BLaER1 (cell line): ENCODE measurements around the gene GFRAL.
"Not testable (repeated sequence)": the region's sequence is repeated elsewhere in the genome, so short reads cannot be mapped to it uniquely, and the experiment has no call there.

ENCODE experiments used
- H3K27ac ChIP-seq: shearing (Covaris generic); formaldehyde crosslinking; 2 replicates; pipeline ENCODE4 v1.8.1; 2022
- H3K27me3 ChIP-seq: shearing (Covaris generic); formaldehyde crosslinking; 2 replicates; pipeline ENCODE4 v1.8.1; 2022
- H3K36me3 ChIP-seq: shearing (Covaris generic); formaldehyde crosslinking; 2 replicates; pipeline ENCODE4 v1.8.1; 2022
- H3K4me1 ChIP-seq: shearing (Covaris generic); formaldehyde crosslinking; 2 replicates; pipeline ENCODE4 v1.8.1; 2022
- H3K4me2 ChIP-seq: shearing (Covaris generic); formaldehyde crosslinking; 2 replicates; pipeline ENCODE4 v1.8.1; 2022
- H3K4me3 ChIP-seq: shearing (Covaris generic); formaldehyde crosslinking; 2 replicates; pipeline ENCODE4 v1.8.1; 2022
- H3K9ac ChIP-seq: shearing (Covaris generic); formaldehyde crosslinking; 2 replicates; pipeline ENCODE4 v1.8.1; 2022
- H3K9me3 ChIP-seq: shearing (Covaris generic); formaldehyde crosslinking; 2 replicates; pipeline ENCODE4 v1.8.1; 2022
- H4K20me1 ChIP-seq: shearing (Covaris generic); formaldehyde crosslinking; 2 replicates; pipeline ENCODE4 v1.8.1; 2022
- Cebpa-rat ChIP-seq: shearing (Covaris generic); IDR thresholded peaks from 2 replicates; pipeline ENCODE4 v1.8.1; 2022

Gene GFRAL, protein sequence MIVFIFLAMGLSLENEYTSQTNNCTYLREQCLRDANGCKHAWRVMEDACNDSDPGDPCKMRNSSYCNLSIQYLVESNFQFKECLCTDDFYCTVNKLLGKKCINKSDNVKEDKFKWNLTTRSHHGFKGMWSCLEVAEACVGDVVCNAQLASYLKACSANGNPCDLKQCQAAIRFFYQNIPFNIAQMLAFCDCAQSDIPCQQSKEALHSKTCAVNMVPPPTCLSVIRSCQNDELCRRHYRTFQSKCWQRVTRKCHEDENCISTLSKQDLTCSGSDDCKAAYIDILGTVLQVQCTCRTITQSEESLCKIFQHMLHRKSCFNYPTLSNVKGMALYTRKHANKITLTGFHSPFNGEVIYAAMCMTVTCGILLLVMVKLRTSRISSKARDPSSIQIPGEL

DNA sequence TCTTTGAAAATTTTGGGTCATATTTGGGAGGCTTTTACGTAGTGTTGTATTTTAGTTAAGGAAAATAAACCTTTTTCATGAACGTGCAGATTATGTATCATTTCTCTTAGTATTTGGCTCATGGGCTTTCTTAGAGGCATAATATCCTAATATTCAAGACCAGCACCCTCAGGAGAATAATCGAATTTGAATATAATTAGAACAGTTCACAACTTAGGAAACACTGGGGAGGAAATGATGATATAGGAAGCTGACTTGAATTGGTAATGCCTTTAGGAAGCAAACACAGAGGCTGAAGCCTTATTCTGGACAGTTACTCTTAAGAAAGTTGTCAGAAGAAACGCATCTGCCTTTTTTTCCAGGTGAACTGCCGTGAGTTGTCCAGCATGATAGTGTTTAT lies at the start of gene GFRAL:
Gene GFRAL (plus strand): TSS at position 301 of the 400 bp plus-strand sequence. CDS start 86 bp downstream, at position 387.
- H3K36me3 ChIP-seq, result no peaks in the 10 kb centered on the region
- H3K9ac ChIP-seq, result no peak within 1 kb of the TSS
- no peak for TF ChIP-seq Cebpa-rat
- no peaks in the 10 kb centered on the region for H3K9me3 ChIP-seq
- H3K4me1 ChIP-seq, result no peaks in the 10 kb centered on the region
- no peaks in the 10 kb centered on the region for H4K20me1 ChIP-seq
- no peak within 1 kb of the TSS for H3K4me2 ChIP-seq
- H3K4me3 ChIP-seq, result no peak within 1 kb of the TSS
- no peak within 1 kb of the TSS for H3K27ac ChIP-seq
- no peaks in the 10 kb centered on the region for H3K27me3 ChIP-seq

DNA sequence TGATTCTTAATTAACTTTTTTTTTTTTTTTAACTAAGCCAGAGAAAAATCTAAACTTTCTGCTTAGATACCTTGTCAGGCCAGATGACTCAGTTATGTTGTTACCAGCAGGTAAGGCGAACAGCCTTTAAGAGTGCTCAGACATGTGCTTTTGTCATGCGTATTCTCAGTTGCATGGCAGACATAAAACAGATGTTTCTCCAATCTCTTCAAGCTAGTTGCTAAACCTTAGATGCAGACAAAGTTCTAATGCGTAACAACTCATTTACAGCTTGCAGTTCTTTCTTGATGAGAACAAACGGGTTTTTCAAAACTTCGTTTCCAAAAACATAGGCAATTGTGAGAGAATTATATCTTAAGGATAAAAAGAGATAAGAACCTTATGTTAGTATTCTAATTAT lies 49.6 kb upstream of the GFRAL start:
- no peak overlapping the region for H3K4me2 ChIP-seq
- no peaks in the 10 kb centered on the region for H3K36me3 ChIP-seq
- H3K9me3 ChIP-seq, result no peaks in the 10 kb centered on the region
- H4K20me1 ChIP-seq, result no peaks in the 10 kb centered on the region
- H3K9ac ChIP-seq, result no peak overlapping the region
- H3K4me1 ChIP-seq, result no peaks in the 10 kb centered on the region
- H3K4me3 ChIP-seq, result no peak overlapping the region
- no peak for TF ChIP-seq Cebpa-rat
- H3K27me3 ChIP-seq, result no peaks in the 10 kb centered on the region
- no peak overlapping the region for H3K27ac ChIP-seq

GRCh38 chr6:55281215-55281614 lies 46.1 kb upstream of the GFRAL start:
- Histone ChIP-seq H3K27ac (no peak overlapping the region), H3K4me1 (no peaks in the 10 kb centered on the region), H3K36me3 (no peaks in the 10 kb centered on the region), H3K9me3 (no peaks in the 10 kb centered on the region), H3K4me2 (no peak overlapping the region), H3K27me3 (no peaks in the 10 kb centered on the region), H3K4me3 (no peak overlapping the region), H4K20me1 (no peaks in the 10 kb centered on the region), H3K9ac (no peak overlapping the region)
- TF ChIP-seq Cebpa-rat, result no peak

DNA sequence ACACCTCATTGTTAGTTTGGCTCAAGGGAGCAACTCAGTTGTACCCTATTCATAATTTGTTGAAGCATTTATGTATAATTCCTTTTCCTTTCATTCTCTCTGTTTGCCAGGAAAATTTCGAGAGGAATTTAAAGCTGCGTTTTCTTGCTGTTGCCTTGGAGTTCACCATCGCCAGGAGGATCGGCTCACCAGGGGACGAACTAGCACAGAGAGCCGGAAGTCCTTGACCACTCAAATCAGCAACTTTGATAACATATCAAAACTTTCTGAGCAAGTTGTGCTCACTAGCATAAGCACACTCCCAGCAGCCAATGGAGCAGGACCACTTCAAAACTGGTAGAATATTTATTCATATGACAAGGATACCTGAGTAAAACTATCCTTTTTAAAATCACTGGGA lies 45.2 kb upstream of the GFRAL start:
- H3K9me3 ChIP-seq, result no peaks in the 10 kb centered on the region
- no peak overlapping the region for H3K9ac ChIP-seq
- H3K36me3 ChIP-seq, result no peaks in the 10 kb centered on the region
- H3K4me1 ChIP-seq, result no peaks in the 10 kb centered on the region
- TF ChIP-seq Cebpa-rat, result no peak
- H3K27me3 ChIP-seq, result no peaks in the 10 kb centered on the region
- no peaks in the 10 kb centered on the region for H4K20me1 ChIP-seq
- no peak overlapping the region for H3K4me2 ChIP-seq
- H3K4me3 ChIP-seq, result no peak overlapping the region
- no peak overlapping the region for H3K27ac ChIP-seq

DNA sequence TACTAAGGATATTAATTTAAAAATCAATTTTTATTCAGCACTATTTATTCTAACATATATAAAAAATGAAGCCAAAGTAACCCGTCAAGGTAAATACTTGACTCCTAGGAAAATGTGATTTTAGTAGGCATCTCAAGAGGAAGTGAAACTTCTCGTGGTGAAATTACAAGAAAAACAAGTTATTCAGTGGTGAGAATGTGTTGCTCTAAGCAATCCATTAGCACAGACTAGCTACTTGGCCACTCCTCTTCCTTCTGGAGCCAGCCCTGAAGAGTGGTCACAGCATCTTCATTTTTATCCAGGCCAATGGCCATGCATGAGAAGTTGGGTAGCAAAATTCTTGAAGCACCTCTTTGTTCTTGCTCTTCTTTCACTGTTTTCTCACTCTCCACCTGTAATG lies 40.4 kb upstream of the GFRAL start:
- Histone ChIP-seq H4K20me1 (no peaks in the 10 kb centered on the region), H3K9me3 (no peaks in the 10 kb centered on the region), H3K4me1 (no peaks in the 10 kb centered on the region), H3K36me3 (no peaks in the 10 kb centered on the region), H3K4me2 (no peak overlapping the region), H3K27ac (no peak overlapping the region), H3K27me3 (no peaks in the 10 kb centered on the region), H3K9ac (no peak overlapping the region), H3K4me3 (no peak overlapping the region)
- TF ChIP-seq Cebpa-rat, result no peak

DNA sequence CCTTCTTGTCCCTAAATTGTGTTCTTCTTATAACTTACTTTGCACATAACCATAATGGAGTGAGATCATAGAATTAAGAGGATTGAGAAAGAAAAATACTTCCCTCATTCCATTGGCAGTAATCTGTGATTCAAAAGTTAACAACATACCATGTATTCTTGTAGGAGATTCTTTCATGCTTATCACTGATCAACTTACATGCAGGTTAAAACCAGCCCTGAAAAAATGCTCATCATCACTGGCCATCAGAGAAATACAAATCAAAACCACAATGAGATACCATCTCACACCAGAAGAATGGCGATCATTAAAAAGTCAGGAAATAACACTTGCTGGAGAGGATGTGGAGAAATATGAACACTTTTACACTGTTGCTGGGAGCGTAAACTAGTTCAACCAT lies 36.5 kb upstream of the GFRAL start:
- Histone ChIP-seq H3K4me1 (no peaks in the 10 kb centered on the region), H3K4me3 (no peak overlapping the region), H3K27me3 (no peaks in the 10 kb centered on the region), H3K36me3 (no peaks in the 10 kb centered on the region), H3K27ac (no peak overlapping the region), H3K4me2 (no peak overlapping the region), H3K9ac (no peak overlapping the region), H4K20me1 (no peaks in the 10 kb centered on the region), H3K9me3 (no peaks in the 10 kb centered on the region)
- no peak for TF ChIP-seq Cebpa-rat

DNA sequence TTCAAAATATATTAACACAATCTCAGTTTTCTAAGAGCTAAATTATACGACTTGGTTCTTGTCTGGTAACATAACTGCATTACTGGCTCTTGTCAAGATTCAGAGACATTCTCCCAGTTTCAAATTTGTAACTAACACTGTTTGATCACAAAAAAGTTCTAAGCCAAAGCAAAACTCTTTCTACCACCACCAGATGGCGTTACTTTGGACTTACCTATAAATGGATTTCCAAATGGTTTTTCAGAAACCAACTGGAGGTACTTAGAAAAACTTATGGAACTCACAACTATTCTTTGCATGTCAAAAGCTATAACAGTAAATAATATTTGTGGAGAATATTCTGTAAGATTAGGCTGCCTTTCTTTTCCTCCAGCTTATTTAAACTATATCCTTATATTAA lies 34.2 kb upstream of the GFRAL start:
- no peak for TF ChIP-seq Cebpa-rat
- Histone ChIP-seq H3K27me3 (no peaks in the 10 kb centered on the region), H3K4me2 (no peak overlapping the region), H3K4me1 (no peaks in the 10 kb centered on the region), H3K36me3 (no peaks in the 10 kb centered on the region), H3K9me3 (no peaks in the 10 kb centered on the region), H4K20me1 (no peaks in the 10 kb centered on the region), H3K27ac (no peak overlapping the region), H3K4me3 (no peak overlapping the region), H3K9ac (no peak overlapping the region)

- not testable (repeated sequence) for H3K27me3 ChIP-seq, H3K36me3 ChIP-seq, H3K9ac ChIP-seq, H3K4me3 ChIP-seq, H3K9me3 ChIP-seq, H3K4me2 ChIP-seq, H4K20me1 ChIP-seq, H3K4me1 ChIP-seq, H3K27ac ChIP-seq
These were observed 30.1 kb upstream of the GFRAL start for GRCh38 chr6:55297214-55297613.

GRCh38 chr6:55299286-55299985 lies 27.8 kb upstream of the GFRAL start:
- Histone ChIP-seq H3K4me3 (no peak overlapping the region), H3K9me3 (no peaks in the 10 kb centered on the region), H3K4me2 (no peak overlapping the region), H3K27me3 (no peaks in the 10 kb centered on the region), H3K36me3 (no peaks in the 10 kb centered on the region), H4K20me1 (no peaks in the 10 kb centered on the region), H3K4me1 (no peaks in the 10 kb centered on the region), H3K9ac (no peak overlapping the region), H3K27ac (no peak overlapping the region)
- no peak for TF ChIP-seq Cebpa-rat

DNA sequence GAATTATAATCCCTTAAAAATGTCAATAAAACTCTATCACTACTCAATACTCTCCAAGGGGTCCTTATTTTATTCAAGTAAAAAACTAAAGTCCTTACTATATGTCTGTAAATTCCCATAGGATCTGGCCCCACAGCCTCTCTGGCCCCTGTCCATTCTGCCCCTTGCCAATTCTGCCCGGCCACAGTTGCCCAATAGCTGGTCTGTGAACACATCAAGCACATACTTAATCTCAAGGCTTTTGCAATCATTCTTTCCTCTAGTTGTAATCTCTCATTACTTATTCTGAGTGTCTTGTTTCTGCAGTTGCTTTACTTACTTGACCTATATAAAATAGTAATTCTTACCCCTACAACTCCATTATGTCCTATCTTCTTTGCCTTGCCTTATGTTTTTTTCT lies 22.5 kb upstream of the GFRAL start:
- H3K27ac ChIP-seq, result no peak overlapping the region
- no peak overlapping the region for H3K9ac ChIP-seq
- no peaks in the 10 kb centered on the region for H3K36me3 ChIP-seq
- no peak overlapping the region for H3K4me2 ChIP-seq
- H3K27me3 ChIP-seq, result no peaks in the 10 kb centered on the region
- H3K4me3 ChIP-seq, result no peak overlapping the region
- no peaks in the 10 kb centered on the region for H3K9me3 ChIP-seq
- TF ChIP-seq Cebpa-rat, result no peak
- no peaks in the 10 kb centered on the region for H3K4me1 ChIP-seq
- no peaks in the 10 kb centered on the region for H4K20me1 ChIP-seq
